Left lobe of liver (tissue), 2 donors: ENCODE measurements around the gene RAD9B. TPM values are rescaled to one million over a fixed set of nuclear protein-coding genes. Genes with fewer than 3 reads are reported as not detected.
A peak's percentile ranks its signal among the peaks of the same experiment; 100 is the strongest.
"Not testable (repeated sequence)": the region's sequence is repeated elsewhere in the genome, so short reads cannot be mapped to it uniquely, and the experiment has no call there.

Source experiments
- ATAC-seq: fragments of 200-7000 bp; cut with Tn5 transposase; one replicate; pipeline ENCODE4 v1.9.1; 2020; ENCODE audit warnings: mild to moderate bottlenecking, moderate library complexity
- DNase-seq: peaks from one replicate; pipeline ENCODE4 v3.0.0-alpha.2; 2020; ENCODE audit warnings: low spot score
- total RNA-seq: library from RNA; stranded (reverse); gene quantifications from one replicate; pipeline ENCODE4 v1.2.1, GENCODE V29; 2021
- donor health status: DM: no; HTN: no; CAD: no; lungs with moderate emphysema.
- donor health status: DM: no; HTN: yes; CAD: no.

The RAD9B gene
- total RNA-seq, 1 donor from 2014 or later: 0.25 TPM

DNA sequence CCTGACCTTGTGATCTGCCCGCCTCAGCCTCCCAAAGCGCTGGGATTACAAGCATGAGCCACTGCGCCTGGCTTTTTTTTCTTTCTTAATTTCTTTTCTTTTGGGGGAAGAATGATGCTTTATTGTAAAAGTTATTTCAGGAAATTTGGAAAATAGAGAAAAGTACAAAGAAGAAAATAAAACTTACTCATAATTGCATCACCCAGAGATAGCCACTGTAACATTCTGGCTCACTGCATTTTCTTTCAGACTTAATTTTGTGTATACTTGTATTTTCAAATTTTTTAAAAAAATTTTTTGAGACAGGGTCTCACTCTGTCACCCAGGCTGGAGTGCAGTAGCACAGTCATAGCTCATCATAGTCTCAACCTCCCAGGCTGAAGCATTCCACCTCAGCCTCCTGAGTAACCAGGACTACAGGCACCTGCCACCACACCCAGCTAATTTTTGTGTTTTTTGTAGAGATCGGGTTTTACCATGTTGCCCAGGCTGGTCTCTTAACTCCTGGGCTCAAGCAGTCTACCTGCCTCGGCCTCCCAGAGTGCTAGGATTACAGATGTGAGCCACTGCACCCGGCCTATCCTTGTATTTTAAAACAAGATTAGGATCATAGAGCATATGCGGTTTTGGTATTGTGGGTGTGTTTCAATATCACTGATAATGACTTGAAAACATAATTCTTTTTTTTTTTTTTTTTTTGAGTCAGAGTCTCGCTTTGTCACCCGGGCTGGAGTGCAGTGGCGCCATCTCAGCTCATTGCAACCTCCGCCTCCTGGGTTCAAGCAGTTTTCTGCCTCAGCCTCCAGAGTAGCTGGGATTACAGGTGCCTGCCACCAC is 19.0 kb downstream of the RAD9B start:
- DNase-seq, ATAC-seq: not testable (repeated sequence)

DNA sequence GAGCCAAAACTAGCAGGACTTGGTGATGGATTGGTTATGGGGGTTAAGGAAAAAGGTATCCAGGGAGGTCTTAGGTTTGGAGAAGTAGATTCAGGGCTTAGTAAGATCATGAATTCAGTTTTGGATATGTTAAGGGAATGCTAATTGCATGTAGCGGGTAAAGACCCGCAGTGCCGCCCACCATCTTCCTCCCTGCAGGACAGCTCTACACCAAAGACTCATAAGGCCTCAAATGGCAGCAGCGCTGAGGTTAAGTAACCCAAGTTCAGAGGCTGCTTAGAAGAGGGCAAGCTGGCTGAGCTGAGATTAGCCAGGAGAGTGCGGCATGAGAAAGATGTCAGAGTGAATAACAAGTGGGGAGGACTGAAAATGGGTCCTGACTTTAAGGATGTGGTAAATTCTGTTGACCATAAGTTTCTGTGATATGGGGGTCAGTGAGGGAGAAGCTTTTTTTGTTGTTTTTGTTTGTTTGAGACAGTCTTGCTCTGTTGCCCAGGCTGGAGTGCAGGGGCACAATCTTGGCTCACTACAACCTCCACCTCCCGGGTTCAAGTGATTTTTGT is 26.2 kb downstream of the RAD9B start:
- ATAC-seq (no peak), DNase-seq (no peak)

DNA sequence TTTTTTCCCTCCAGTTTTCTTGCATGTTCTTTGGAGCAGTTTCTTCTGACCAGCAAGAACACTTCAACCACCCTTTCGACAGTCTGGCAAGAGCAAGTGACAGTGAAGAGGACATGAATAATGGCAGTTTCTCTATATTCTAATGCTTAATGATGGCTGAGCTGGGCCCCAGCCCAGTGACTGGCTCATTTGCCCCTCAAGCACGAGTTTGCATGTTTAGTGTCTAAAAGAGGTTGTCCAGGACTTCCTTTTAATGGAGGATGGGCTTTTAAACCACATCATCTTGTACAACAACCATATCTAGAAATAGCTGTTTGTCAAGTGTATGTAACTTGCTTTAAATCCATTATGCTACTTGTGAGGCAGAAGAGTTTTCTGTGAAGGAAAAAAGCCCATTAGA is 28.4 kb downstream of the RAD9B start:
- no peak for DNase-seq
- ATAC-seq: no peak

DNA sequence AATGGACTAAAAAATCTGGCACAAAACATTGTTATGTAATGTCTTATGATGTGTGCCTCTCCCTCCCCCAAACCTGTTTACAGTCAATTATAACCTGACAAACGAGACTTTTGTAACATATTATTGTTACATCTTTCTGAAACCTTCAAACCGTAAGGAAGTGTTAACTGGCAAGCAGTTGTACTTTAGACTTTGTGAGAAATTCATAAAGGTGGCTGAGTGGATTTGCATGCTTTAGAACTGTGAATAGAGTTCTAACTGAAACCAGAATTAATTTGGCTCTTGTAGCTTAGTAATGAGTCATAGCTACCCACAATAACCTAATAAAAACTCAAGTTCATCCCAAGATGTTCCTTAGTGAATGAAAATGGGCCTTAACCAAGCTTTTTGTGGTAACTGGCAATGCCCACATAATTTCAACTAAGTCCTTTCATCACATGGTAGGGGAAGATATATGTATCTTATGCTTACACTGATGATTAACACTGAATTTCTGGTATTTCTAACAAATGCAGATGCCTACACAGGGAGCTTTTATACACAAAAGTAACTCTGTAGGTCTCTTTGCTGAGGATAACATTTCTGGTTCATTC is 29.7 kb downstream of the RAD9B start:
- peak; percentile 39 for ATAC-seq
- no peak for DNase-seq

DNA sequence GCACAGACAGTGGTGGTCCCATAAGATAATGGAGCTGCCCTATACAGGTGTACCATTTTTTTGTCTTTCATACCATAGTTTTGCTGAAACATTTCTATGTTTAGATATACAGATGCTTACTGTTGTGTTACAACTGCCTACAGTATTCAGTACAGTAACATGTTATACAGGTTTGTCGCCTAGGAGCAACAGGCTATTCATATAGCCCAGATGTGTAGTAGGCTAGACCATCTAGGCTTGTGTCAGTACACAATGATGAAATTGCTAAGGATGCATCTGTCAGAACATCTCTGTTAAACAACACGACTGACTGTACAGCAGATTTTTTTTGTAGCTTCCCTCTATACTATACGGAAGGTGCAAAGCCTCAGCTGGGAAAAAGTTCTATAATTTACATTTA is 30.5 kb downstream of the RAD9B start:
- no peak for DNase-seq
- no peak for ATAC-seq

DNA sequence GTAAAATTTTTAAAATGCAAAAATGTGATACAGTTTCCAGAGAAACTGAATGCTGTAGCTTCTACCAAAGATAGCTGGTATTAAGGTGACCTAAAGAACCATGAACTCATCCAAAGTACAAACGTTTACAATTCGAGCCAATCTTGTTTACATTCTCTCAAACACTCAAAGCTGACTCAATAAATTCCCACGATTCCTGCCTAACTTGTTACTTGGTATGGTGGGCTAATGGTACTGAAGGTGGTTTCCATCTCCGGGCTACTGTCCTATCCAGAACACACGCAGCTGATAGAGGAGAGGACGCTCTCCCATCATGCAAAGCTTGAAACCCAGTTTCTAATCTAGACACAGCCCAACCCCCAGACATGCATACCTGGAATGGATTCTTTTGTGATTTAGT is 31.5 kb downstream of the RAD9B start:
- no peak for DNase-seq
- peak; percentile 48 for ATAC-seq

DNA sequence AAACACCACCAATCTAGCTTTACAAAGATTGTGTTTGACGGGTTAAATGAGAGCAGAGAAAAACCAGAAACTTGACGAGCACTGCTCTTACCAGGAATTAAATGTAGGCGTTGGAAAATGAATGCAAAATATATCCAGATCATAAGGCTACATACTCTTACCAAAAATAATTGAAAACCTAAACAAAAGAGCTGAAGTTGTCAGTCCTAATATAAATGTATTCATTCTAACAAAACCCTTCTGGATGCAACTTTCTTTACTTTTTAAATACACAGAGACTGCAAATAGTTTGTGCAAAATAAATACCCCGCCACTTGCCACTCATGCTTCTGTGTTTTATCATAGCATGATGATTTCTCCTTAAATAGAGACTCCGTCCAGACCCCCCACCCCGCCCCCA is 32.7 kb downstream of the RAD9B start:
- ATAC-seq (no peak), DNase-seq (no peak)

DNA sequence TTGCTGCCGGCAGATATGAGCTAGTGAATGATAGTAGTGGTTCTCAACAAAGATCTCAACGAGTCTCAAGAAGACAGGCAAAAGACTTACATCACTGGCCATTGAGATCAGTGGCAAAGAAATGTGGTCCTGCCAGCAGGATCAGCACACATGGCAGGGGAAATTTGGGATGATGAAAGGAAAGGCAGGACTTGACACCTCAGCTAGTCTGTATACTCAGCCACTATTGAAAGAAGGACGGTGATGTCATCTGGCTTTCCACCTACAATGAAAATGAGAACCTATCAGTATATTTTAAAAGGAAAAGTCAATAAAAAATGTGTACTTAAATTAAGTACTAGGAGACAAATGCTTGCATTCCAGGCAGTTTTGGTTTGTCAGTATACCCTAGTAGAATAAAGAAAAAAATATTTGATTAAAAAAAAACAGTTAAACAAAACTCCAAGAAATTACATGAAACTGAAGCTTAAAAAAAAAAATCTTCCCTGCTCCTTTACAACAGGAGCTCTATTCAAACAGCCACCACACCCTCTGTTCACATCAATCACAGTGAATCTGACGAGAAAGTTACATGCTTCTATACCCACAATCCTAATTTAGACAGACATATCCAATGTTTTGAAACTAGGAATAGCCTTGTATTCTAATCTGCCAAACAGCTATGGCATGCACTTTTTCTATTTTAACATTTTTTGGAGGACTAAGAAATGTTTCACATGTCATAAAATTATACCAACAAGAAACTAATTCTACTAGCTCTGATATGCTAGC is 34.9 kb downstream of the RAD9B start:
- no peak for ATAC-seq
- no peak for DNase-seq

DNA sequence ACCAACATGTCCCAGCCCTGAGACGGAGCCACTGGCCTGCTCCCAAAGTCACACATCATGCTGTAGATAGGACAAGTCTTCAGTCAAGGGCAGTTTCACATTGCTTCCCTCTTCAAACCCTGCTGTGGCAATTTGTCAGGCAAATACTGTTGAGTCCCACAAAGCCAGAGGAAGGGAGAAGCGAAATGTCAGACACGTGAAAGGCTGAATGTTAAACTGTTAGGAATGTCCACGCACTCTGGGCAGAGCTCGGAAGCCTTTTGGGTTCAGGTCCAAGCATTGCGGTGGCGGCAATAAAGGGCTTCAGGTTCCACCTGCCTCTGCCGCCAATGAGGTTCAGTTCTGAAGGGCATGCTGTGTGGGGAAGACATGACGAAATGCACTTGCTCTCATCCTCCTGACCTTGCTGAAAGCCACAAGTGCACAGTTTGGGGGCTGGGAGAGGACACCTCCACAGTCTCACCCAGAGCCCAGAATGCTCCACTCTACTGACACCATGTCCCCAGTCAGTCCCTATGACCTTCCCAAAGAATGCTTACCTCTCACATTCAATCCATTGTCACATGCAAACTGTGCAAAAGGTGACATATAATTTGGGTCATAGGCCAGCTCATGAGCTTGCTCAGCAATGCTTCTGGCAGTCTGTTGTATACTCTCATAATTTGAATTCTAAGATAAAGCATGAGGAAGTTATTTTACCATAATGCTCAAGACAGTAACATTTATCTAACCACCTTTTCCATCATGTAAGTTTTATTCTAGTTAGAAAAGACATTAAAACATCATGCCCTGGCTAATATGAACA is 35.7 kb downstream of the RAD9B start:
- ATAC-seq (peak; percentile 75), DNase-seq (peak; percentile 82)

DNA sequence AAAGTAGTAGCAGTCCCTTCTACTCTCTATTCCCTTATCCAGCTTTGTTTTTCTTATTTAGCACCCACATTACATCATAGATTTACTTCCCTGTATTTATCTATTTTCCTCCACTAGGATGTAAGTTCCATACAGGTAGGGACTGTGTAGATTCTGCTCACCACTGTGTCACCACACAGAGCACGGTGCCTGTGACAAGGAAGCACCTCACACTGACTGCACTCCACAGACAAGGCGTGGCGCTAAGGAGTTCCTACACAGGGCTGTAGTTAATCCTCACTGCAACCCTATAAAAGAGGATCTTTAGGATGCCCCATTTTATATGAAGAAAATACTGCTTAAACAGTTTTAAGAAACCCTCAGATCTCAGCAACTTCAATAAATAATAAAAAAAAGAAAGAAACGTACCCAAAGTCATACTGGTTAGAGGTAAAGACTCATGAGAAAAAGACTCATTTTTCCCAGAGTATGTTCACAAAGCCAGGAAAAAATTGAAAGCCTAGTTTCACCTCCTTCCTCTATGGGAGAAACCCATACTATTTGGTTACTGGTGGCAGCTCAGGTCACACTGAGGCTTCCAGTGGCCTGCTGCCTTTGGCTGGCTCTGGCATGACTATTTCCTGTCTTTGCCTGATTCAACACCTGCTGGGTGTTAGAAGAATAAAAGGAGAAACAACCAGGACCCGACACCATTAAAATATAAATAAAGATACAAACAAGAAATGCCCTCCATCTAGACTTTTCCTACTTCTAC is 36.9 kb downstream of the RAD9B start:
- DNase-seq (no peak), ATAC-seq (no peak)

DNA sequence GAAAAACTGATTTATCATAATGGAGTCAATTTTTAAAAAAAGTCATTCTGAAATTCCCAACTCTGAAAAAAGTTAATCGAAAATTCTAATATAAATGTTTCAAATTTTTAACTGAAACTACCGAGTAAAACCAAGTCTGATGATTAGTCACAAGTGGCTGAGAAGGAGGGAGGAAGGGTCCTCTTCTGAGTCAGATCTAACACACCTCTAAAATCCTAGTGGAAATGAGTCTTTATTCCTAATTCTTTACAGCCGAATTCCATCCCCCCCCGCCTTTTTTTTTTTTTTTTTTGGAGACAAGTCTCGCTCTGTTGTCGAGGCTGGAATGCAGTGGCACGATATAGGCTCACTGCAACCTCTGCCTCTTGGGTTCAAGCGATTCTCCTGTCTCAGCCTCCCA is 37.9 kb downstream of the RAD9B start:
- DNase-seq (no peak), ATAC-seq (no peak)

DNA sequence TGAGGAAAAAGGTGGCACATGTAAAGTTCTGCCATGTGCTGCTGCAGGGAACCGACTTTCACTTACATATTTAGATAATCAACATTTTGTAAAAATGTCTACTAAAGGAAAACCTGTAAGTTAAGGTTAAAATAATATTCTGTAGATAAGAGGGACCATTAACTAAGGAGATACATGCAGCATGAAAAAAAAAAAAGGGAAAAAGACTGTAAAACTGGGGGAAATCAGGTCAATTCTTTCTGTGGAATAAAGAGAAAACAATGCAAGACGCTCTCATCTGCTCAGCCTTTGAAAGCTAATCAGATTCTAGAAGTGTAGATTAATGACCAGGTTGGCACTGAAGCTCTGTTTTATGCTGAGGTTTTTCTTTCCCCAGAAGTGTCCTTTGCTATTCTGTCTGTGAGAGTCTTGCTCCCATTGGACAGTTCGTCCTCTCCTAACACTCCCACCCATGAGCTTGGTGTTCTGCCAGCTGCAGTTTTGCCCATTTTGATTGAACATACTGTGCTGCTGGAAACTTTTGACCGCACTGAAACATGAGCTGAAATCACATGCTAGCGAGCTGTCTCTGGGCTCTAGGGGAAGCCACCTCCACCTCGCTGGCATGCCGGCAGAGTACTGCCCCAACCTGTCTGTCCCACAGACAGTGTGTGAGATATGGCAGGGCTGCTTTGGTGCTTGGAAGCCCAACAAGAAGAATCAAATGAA is 41.3 kb downstream of the RAD9B start:
- DNase-seq (peak; percentile 98), ATAC-seq (peak; percentile 91)

DNA sequence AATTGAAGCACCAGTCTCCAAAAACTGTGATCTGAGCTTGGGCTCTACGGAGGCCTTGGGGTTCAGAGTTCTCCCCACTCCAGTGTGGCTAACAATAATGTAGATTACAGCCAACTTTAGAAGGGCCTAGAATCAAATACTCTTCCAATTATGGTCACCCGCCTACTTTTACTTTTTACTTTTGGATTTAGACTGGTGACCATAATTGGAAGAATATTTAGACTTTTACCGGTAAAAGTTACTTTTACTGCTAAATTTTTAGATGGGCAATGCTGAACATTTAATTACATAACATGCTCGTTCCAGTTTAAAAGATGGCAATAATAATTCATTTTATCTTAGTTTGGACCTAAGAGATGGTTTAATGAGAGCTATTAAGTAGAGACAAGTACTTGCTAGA is 41.8 kb downstream of the RAD9B start:
- ATAC-seq (no peak), DNase-seq (no peak)

DNA sequence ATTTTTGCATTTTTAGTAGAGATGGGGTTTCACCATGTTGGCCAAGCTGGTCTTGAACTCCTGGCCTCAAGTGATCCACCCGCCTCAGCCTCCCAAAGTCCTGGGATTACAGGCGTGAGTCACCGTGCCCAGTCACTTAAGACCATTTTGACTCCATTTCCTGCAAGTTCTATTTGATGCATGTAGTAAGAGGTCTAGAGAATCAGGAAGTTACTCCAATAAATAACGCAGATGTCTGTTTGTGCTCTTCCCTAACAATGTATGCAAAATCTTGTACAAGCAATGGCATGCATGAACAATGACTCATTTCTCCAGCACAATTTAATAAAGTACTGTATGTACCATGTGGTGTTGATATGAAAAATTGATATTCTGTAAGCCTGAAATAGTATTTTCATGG is 43.1 kb downstream of the RAD9B start:
- not testable (repeated sequence) for DNase-seq, ATAC-seq

DNA sequence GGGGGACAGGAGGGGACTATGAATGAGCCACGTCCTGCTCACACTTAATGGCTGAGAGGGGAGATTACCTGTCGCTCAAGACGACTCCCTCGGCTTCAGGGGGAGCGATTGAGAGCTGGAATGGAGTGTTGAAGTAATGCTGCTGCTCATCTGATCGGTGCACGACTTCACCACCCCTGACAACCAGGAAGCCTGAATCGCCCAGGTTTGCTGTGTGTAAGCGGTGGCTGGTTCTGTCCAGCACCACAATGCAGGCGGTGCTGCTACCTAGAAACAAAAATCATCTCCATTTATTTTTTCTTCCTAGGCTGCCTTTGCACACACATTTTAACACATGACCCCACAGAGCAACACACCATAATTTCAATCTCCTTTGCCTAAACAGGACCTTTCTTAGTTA is 43.7 kb downstream of the RAD9B start:
- DNase-seq: no peak
- ATAC-seq: no peak

DNA sequence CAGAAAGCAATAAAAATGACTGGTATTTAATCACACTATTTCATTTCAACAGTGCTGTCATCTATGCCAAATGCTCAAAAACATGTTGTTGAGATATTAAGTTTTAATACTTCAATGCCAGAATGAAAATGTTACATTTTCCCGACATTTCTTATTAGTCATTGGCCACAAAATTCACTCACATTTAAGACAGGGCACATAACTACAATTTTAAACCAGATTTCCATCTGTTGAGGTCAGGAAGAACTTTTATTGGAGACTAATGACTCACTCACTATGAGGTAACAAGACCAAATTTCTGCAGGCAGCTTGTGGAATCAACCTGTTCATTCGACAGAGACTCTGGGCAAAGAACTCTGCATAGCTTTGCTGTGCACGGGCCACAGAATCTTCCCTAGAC is 44.2 kb downstream of the RAD9B start:
- no peak for DNase-seq
- no peak for ATAC-seq

DNA sequence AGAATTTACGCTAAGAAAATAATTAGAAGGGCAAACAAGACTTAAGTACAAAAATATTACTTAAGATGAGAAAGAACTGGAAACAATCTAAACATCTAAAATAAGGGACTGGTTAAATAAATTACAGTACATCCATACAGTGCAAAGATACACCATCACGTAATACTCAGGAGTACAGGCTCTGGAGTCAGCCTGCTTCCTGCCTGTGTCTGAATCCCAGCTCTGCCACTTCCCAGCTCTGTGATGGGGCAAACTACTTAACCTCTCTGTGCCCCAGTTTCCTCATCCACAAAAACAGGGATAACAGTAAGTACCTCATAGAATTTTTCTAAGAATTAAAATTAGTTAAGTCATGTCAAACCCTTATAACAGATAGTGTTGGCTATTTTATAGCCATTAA is 45.0 kb downstream of the RAD9B start:
- ATAC-seq: no peak

DNA sequence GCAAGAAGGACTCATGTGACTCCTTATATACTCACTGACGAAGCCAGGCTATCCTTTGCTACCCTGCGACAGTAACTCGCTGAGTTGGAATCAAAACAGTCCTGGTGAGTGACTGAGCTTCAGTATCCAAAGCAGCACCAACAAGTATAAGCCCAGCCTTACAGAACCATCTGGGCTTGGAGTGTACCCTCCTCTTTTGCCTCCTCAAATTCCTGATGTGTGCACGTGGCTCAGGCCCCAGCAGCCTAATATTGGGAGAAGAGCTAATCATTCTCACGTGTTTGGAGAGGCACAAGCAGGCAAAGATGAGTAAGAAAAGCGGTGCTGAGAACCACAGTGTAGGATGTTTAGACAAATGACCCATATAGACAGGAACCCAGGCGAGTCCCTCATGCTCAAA is 46.5 kb downstream of the RAD9B start:
- ATAC-seq: no peak

More for the DNA sequence above, 45.0 kb downstream of the RAD9B start:
- DNase-seq: no peak

DNA sequence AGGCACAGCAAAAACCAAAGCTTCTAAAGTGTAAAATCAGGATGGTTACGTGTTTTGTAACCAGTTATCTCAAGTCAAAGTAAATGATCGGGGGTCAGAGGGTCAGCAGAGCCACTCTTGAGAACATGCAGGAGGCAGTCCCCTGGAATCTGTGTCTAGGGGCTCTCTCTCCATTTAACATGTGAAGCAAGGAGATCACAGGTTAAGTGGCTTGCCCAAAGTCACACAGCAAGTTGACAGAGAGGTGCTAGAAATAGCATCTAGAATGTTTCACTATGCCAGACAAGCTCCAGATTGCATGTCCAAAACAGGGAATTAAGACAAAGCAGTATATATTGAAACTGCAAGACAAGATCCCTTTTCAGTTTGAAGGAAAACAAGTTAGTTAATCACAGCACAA is 47.6 kb downstream of the RAD9B start:
- ATAC-seq: no peak
- DNase-seq: no peak

More for the DNA sequence above, 46.5 kb downstream of the RAD9B start:
- no peak for DNase-seq
